ENCODE measurements around the gene ABCG1. TPM values are rescaled to one million over a fixed set of nuclear protein-coding genes. Genes with fewer than 3 reads are reported as not detected.

ABCG1 gene
- total RNA-seq, 4 donors from 2014 or later = 32.0 to 54.0 (median 35.2) TPM

- DNase-seq (ENCODE audit: low spot score in 2 of 2) = no peak
- TF ChIP-seq EP300 (IDR thresholded peaks at IDR 0.05) (no peak), POLR2AphosphoS5 (IDR thresholded peaks at IDR 0.05) (no peak), POLR2A (IDR thresholded peaks at IDR 0.05) (no peak), CTCF (IDR thresholded peaks at IDR 0.05) (no peak)
- WGBS = 79% methylated on average over 4 of the region's 4 CpGs
Measured at GRCh38 chr21:42182713-42183371, 36.1 kb upstream of the ABCG1 start.

GRCh38 chr21:42183374-42184266, 35.3 kb upstream of the ABCG1 start:
- peaks cover 12% of the 10 kb centered on the region for H3K4me1 ChIP-seq
- no peak overlapping the region for H3K4me3 ChIP-seq
- H3K27me3 ChIP-seq = no peaks in the 10 kb centered on the region
- TF ChIP-seq POLR2AphosphoS5 (IDR thresholded peaks at IDR 0.05) (no peak), POLR2A (IDR thresholded peaks at IDR 0.05) (no peak)
- DNase-seq (ENCODE audit: low spot score in 2 of 2) = no peak
- H3K9me3 ChIP-seq = no peaks in the 10 kb centered on the region
- H3K27ac ChIP-seq = no peak overlapping the region
- WGBS = 96% methylated on average over 6 of the region's 6 CpGs
- no peaks in the 10 kb centered on the region for H3K36me3 ChIP-seq

More at GRCh38 chr21:42182713-42183371, 36.1 kb upstream of the ABCG1 start:
- Histone ChIP-seq H3K27ac (no peak overlapping the region), H3K36me3 (no peaks in the 10 kb centered on the region), H3K27me3 (no peaks in the 10 kb centered on the region), H3K9me3 (no peaks in the 10 kb centered on the region), H3K4me1 (peaks cover 4% of the 10 kb centered on the region), H3K4me3 (no peak overlapping the region)

- Histone ChIP-seq H3K4me3 (no peak overlapping the region), H3K36me3 (no peaks in the 10 kb centered on the region), H3K27me3 (no peaks in the 10 kb centered on the region), H3K27ac (no peak overlapping the region), H3K9me3 (no peaks in the 10 kb centered on the region), H3K4me1 (peaks cover 17% of the 10 kb centered on the region)
- TF ChIP-seq POLR2AphosphoS5 (IDR thresholded peaks at IDR 0.05) (no peak), EP300 (IDR thresholded peaks at IDR 0.05) (no peak), POLR2A (IDR thresholded peaks at IDR 0.05) (no peak), CTCF (IDR thresholded peaks at IDR 0.05) (no peak)
- WGBS = 71% methylated on average over 2 of the region's 2 CpGs
- DNase-seq (ENCODE audit: low spot score in 2 of 2) = no peak
Measured at GRCh38 chr21:42186591-42186990, 32.3 kb upstream of the ABCG1 start.

GRCh38 chr21:42187976-42188653, 30.8 kb upstream of the ABCG1 start:
- no peaks in the 10 kb centered on the region for H3K36me3 ChIP-seq
- 54% methylated on average over 6 of the region's 8 CpGs for WGBS
- no peaks in the 10 kb centered on the region for H3K27me3 ChIP-seq
- TF ChIP-seq CTCF (IDR thresholded peaks at IDR 0.05) (no peak), POLR2A (IDR thresholded peaks at IDR 0.05) (no peak), EP300 (IDR thresholded peaks at IDR 0.05) (no peak), POLR2AphosphoS5 (IDR thresholded peaks at IDR 0.05) (no peak)
- no peaks in the 10 kb centered on the region for H3K9me3 ChIP-seq
- H3K27ac ChIP-seq = peak overlapping the region; percentile 48
- DNase-seq (ENCODE audit: low spot score in 2 of 2) = no peak
- peaks cover 27% of the 10 kb centered on the region for H3K4me1 ChIP-seq
- no peak overlapping the region for H3K4me3 ChIP-seq

- H3K9me3 ChIP-seq = no peaks in the 10 kb centered on the region
- 82% methylated on average over 4 of the region's 4 CpGs for WGBS
- no peak for TF ChIP-seq EP300 (IDR thresholded peaks at IDR 0.05)
- TF ChIP-seq POLR2AphosphoS5 (IDR thresholded peaks at IDR 0.05) = no peak
- no peak for TF ChIP-seq CTCF (IDR thresholded peaks at IDR 0.05)
- no peak for TF ChIP-seq POLR2A (IDR thresholded peaks at IDR 0.05)
- no peak overlapping the region for H3K4me3 ChIP-seq
- DNase-seq (ENCODE audit: low spot score in 2 of 2) = no peak
- peaks cover 27% of the 10 kb centered on the region for H3K4me1 ChIP-seq
- H3K27me3 ChIP-seq = no peaks in the 10 kb centered on the region
- H3K27ac ChIP-seq = peak overlapping the region; percentile 48
- no peaks in the 10 kb centered on the region for H3K36me3 ChIP-seq
Measured at GRCh38 chr21:42188663-42189062, 30.3 kb upstream of the ABCG1 start.

Measured in suprapubic skin (tissue), 4 donors.